ENCODE data around the gene WDR4.
"Not testable (repeated sequence)": the region's sequence is repeated elsewhere in the genome, so short reads cannot be mapped to it uniquely, and the experiment has no call there.

WDR4 gene, protein sequence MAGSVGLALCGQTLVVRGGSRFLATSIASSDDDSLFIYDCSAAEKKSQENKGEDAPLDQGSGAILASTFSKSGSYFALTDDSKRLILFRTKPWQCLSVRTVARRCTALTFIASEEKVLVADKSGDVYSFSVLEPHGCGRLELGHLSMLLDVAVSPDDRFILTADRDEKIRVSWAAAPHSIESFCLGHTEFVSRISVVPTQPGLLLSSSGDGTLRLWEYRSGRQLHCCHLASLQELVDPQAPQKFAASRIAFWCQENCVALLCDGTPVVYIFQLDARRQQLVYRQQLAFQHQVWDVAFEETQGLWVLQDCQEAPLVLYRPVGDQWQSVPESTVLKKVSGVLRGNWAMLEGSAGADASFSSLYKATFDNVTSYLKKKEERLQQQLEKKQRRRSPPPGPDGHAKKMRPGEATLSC

DNA sequence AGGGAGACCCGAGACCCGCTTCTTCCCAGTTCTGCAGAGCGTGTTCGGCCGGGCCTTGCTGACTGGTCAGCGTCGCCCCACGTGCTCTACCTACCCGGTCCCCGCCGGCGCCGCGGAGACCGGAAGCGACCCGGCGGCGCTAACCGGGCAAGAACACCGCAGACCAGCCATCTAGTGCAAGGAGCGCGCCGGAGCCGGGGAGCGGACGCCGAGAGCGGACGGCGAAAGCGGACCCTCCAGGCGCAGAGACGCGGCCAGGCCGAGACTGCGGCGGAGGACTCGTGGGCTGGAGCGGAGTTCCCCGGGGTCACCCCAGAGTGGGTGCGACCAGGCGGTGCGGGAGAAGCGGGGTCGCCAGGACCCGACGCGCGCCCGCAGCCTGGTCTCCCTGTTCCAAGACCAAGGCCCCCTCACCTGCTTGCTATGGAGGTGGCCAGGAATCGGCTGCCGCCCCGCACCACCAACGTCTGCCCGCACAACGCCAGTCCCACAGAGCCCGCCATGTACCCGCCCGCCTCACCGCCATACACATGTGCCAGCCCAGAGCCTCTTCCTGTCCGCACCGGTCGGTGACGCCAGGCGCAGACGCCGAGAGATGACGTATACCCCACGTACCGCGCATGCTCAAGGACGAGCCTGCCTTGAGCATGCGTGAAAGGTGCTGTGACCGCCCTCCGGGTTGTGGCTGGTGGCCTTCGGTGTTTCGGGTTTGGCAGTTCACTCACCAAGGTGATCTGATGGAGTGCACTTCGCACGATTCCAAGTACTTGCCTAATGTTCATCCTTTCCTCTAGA lies at the start of gene WDR4:
Gene WDR4, minus strand, starts transcription at position 547 of the 795 bp plus-strand sequence. Its CDS starts 44 bp downstream, at position 503.
- in situ Hi-C loops (cut with MboI; ENCODE audit: low sequenced_read_pairs): no loop called here

DNA sequence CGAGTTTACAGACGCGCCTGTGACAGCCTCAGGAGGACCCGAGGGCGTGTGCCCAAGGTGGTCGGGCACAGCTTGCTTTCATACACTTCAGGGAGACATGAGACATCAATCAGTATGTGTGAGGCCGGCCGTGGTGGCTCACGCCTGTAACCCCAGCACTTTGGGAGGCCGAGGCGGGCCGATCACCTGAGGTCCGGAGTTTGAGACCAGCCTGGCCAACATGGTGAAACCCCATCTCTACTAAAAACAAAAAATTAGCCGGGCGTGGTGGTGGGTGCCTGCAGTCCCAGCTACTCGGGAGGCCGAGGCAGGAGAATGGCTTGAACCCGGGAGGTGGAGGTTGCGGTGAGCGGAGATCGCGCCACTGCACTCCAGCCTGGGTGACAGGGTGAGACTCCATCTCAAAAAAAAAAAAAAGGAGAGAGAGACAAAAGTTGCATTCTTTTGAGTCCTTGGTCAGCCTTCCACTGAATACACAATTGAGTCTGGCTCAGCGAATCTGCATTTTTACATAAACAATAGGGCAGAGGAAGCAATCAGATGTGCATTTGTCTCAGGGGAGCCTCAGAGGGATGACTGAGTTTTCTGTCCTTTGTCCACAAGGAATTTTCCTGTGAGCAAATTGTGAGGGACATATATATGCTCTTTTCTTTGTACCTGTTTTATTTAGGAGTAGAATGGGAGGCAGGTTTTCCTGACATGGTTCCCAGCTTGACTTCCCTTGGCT lies 48.3 kb upstream of the WDR4 start:
- in situ Hi-C loops (cut with MboI; ENCODE audit: low sequenced_read_pairs): not testable (repeated sequence)

DNA sequence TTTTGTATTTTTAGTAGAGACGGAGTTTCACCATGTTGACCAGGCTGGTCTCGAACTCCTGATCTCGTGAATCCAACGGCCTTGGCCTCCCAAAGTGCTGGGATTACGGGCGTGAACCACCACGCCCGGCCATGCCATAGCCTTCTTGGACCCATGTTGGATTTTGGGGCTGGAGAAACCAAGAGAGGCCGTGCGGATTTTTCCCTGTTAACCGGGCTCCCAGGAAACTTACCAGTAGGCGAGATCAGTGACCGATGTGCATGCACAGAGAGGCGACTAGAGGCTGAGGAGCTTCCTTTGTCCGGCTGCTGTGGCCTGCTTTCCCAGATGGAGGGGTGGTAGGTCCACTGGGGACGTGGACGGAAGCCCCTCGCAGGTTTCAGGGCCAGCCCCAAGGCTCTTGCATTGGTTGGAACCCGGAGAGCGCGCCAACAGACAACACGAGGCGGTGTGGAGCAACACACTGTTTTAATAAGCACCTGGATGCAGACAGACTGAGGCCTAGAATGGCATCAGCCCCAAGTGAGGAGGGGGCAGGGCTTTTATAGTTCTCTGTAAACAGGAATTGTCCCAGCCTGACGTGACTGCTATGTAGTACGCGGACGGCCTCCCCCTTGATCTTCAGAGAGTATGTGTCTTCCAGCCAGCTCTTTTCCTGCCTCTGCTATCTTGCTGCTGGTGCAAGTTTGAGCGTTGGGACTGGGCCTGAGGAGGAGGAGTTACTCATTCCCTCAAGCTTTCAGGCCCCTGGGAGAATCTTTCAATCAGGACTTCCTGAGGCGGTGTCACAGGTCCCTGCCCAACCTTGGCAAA lies 46.0 kb upstream of the WDR4 start, which contains the start of gene ERVH48-1:
Gene ERVH48-1, minus strand, starts transcription at position 517 of the 813 bp plus-strand sequence. CDS start 6,624 bp downstream, outside the sequence.
- in situ Hi-C loops (cut with MboI; ENCODE audit: low sequenced_read_pairs): no loop called here

DNA sequence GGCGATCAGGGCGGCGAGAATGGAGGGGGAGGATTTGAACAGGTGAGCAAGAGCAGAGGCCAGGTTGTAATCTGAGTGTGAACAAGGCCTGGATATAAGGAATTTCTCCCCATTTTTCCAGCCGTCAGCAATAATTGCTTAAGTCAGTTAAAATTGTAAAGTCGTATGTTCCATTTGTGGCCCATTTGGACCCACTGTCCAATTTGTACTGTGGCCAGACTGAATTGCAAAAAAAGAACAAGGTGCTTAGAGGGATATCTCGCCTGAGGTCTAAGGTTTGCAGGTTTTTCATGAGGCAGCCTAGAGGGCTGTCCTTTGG lies 45.1 kb upstream of the WDR4 start:
- in situ Hi-C loops (cut with MboI; ENCODE audit: low sequenced_read_pairs): no loop called here

DNA sequence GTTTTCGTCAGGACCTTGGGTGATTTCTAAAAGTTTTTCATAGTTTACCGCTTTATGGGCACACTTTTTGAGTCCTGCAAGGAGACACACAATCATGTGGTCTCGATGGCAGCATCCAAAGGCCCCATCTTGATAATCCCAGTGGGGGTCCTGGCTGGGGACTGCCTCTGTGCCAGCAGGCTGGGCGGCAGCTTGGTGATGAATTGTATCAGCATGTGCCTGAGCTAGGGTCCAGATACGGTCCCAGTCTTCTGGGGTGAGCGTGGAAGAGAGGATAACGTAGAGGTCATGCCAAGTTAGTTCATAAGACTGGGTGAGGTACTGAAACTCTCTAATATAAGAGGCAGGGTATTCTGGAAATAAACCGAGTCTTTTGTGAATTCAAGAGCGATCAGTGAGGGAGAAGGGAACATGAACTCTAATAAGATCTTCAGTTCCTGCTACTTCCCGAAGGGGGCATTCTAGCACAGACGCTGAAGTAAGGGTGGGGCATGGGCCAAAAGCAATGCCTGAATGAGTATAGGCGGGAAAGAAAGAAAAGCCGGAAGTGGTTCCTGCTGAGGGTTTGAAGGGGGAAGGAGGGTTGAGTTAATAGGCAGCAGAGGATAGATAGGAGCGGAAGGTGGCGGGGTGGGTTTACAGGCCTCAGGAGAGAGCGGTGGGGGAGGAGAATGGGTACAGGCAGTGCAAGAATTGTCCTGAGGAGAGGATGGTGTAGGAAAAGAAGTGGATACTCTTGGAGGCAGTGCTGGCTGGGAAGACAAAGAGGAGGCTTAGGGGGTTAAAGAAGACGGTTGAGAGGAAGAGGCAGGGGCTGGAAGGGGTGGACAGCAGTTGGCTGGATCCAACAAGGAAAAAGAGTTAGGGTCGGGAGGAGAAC lies 44.5 kb upstream of the WDR4 start:
- in situ Hi-C loops (cut with MboI; ENCODE audit: low sequenced_read_pairs): no loop called here

DNA sequence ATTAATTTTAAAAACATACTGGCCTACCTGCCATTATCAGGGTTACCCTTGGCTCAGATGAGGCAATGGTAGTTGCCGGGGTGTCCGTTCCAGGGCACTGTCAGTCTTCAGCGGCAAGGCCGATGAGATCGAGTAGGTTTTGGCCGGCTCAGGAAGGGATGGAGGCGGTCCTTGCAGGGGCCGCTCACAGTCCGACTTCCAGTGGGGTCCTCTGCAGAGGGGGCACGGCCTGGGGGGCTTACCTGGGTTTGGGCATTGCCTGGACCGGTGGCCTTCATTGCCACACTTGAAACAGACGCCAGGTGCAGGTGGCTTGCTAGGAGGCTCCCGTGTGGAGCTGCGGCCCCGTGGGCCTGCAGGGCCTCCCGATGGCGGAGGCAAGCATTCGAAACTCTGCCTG lies 43.6 kb upstream of the WDR4 start:
- in situ Hi-C loops (cut with MboI; ENCODE audit: low sequenced_read_pairs): no loop called here

DNA sequence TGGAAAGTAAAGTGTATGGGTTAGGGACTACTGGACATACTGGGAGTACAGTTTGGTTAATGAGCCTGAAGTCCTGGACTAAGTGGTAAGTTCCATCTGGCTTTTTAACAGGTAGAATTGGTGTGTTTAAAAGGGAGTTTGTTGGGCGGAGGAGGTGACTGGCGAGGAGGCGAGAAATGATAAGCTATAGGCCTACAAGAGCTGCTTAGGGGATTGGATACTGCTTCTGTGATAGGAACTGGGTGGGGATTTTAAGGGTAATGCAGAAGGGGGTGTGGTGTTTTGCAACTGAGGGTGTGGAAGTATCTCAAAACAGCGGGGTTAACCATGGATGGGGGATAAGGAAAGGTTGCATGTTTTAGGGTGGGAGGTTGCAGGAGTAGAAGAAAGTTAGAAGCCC lies 42.6 kb upstream of the WDR4 start:
- in situ Hi-C loops (cut with MboI; ENCODE audit: low sequenced_read_pairs): no loop called here

DNA sequence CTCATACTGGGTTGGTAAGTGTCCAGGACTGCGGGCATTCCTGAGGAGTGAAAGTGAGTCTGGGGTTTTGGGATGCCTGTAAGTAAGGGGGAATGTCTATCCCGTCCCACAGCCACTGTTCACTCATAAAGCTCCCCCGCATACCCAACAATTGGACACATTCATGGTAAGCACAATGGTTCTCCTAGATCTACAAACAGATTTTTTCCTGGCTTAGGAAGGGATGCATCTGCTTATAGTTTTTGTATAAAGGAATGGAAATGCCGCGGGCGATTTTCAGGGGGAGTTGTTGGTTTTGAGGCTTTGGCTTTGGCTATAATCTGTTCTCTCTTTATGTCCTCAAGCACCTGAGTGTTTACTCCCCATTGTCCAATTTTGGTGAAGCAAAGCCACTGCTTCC lies 39.0 kb upstream of the WDR4 start:
- in situ Hi-C loops (cut with MboI; ENCODE audit: low sequenced_read_pairs): no loop called here

DNA sequence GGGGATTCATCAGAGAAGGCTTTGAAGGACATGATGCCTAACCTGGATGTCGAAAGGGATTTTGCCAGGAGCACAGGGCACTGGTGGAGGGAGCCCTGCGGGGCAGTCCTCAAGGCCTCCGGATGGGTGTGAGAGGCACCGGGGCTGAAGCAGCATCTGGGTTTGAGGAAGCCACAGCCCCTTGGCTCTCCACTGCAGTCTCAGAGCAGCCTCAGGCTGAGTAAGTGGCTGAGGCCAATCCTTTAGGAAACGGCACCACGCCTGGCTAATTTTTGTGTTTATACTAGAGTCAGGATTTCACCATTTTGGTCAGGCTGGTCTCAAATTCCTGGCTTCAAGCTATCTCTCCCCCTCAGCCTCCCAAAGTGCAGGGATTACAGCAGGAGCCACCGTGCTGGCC lies 34.1 kb upstream of the WDR4 start:
- in situ Hi-C loops (cut with MboI; ENCODE audit: low sequenced_read_pairs): no loop called here

DNA sequence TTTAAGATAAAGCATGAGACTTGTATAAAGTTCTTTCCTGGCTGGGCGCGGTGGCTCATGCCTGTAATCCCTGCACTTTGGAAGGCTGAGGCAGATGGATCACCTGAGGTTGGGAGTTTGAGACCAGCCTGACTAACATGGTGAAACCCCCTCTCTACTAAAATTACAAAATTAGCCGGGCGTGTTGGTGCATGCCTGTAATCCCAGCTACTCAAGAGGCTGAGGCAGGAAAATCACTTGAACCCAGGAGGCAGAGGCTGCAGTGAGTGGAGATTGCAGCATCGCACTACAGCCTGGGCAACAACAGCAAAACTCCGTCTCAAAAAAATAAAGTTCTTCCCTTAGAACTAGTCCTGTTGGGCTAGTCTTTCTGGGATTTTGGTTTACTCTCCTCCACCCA lies 32.6 kb upstream of the WDR4 start:
- in situ Hi-C loops (cut with MboI; ENCODE audit: low sequenced_read_pairs): not testable (repeated sequence)

DNA sequence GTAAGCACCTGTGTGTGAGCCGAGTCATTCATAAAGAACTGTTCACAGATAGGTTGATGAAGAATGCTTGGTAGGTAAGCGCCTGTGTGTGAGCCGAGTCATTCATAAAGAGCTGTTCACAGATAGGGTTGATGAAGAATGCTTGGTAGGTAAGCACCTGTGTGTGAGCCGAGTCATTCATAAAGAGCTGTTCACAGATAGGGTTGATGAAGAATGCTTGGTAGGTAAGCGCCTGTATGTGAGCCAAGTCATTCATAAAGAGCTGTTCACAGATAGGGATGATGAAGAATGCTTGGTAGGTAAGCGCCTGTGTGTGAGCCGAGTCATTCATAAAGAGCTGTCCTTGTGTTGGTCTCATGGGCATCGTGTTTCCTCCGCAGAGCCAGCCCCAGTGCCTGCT lies 29.1 kb upstream of the WDR4 start:
- in situ Hi-C loops (cut with MboI; ENCODE audit: low sequenced_read_pairs): not testable (repeated sequence)

DNA sequence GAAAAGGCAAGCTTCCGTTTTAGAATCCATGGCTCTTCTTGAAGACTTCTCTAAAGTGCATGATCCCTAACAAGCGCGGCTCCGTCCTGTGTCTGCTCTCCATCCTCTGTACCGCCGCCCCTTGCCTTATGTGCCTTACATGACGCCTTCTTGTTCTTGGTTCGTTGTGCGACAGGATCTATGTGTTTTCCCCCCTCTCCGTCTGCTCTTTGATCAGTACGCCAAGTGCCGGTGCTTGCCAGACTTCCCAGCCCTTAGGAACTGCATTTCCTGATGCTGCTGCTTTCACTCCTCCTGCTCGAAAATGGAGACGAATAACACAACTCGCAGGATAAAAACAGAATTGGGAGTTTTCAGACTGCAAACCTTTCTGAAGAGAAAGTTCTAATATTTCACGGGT lies 26.9 kb upstream of the WDR4 start:
- in situ Hi-C loops (cut with MboI; ENCODE audit: low sequenced_read_pairs): no loop called here

DNA sequence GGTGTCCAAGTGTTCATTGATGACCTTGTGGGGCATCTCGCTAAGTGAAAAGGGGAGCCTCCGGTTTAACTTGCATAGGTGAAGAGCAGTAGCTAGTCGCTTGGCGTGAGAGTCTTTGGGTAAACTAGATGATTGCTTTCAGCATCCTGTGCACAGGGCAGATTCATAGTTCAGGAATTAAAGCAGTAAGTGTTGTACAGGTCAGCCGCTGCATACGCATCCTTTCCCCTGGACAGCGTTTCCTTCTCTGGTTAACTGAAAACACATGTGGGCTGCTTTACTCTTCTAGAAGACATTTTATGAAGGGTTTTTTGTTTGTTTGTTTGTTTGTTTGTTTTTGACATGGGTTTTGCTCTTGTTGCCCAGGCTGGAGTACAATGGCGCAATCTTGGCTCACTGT lies 25.9 kb upstream of the WDR4 start:
- in situ Hi-C loops (cut with MboI; ENCODE audit: low sequenced_read_pairs): no loop called here

DNA sequence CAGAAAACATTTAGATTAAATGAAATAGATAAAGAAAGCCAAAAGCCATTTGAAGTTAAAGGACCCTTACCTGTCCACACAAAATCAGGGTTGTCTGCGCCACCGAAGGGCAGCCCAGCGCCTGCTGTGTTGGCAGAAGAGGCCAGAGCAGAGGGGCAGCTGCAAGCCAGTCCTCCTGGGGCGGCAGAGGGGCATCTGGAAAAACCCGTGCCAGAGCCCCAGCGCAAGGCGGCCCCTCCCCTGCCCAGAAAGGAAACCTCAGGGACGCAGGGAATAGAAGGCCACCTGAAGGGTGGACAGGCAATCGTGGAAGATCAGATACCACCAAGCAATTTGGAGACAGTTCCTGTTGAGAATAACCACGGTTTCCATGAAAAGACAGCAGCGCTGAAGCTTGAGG lies 24.5 kb upstream of the WDR4 start:
- in situ Hi-C loops (cut with MboI; ENCODE audit: low sequenced_read_pairs): no loop called here

DNA sequence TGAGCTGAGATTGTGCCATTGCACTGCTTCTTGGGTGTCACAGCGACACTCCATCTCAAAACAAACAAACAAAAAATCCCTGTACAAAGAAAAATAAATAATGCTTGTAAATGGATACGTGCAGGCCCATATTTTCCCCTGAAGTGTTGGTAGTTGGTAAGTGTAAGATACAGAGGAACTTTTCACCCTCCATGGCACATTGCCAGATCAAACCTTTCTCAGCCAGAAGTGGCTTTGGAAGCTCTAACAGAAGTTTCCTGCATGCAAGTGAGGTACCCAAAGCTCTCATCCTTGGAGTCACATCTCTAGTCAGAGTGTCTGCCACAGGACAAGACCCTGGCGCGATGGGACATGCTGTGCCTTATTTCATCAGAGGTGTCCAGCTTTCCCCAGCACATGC lies 21.1 kb upstream of the WDR4 start:
- in situ Hi-C loops (cut with MboI; ENCODE audit: low sequenced_read_pairs): no loop called here

DNA sequence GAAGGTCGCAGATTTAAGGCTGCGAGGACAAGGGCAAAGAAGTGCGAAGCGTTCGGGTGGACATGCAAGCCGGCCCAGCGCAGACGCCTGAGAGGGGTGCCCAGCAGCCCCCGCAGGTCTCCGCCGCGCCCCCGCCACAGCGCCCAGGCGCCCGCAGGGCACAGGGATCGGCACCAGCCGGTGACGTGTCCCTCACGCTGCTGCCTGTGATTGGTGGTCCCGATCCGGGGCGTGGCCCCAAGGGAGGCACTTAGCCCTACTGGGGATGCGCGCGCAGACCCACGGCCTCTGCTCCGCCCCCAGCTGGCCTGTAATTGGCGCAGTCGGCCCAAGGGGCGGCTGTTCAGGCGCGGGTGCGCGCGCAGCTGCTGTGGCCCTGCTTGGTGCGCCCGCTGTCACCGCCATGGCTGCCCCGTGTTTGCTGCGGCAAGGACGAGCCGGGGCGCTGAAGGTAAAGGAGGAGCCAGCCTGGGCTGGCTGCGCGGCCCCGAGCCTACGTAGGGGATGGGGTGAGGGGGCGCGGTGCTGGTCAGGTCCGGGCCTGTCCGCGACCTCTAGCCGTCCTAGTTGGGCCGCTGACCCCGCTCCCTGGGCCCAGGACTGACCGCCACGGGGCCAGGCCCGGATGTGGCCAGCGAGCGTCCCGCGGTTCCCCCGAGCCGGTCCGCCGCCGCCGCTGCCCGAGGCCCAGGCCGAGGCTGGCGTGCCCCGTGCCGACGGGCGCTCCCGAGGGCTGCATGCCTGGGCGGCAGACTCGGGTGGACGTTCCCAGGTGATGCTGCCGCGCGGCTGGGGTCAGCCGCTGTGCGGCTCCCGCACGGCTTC lies 13.8 kb upstream of the WDR4 start, which contains the start of gene NDUFV3:
Gene NDUFV3, plus strand, starts transcription at position 379 of the 825 bp plus-strand sequence. Its CDS starts 25 bp downstream, at position 404.
- in situ Hi-C loops (cut with MboI; ENCODE audit: low sequenced_read_pairs): no loop called here

DNA sequence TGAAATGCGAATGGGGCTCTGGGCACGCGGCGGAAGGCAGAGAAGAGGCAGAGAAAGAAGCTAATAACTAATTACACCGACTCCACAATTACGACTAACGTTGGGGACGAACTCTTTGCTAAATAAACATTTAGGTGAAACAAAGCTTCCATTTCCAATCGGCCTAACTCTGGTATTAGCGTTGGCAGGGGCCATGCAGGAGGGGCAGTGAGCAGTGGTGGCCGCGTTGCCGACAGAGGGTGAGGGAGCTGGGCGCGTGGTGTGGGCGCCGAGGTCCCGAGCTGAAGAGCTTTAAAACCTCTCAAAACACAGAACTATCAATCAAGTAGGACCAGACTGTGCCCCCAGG lies 13.2 kb upstream of the WDR4 start:
- in situ Hi-C loops (cut with MboI; ENCODE audit: low sequenced_read_pairs): no loop called here

DNA sequence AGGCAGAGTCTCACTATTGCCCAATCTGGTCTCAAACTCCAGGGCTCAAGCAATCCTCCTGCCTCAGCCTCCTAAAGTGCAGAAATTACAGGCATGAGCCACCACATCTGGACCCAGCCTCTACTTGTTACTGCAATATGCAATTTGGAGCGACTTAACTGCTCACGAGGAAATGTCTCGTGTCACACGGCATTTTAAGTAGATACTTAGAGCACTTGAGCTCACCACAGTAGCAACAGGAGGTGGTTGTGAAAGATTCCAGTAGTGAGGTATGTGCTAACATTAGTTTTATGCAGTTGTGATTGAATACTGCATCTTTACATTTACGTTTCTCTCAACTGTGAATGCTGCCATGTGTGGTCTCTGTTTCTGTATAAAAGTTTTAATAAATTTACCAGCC lies 8.0 kb upstream of the WDR4 start:
- in situ Hi-C loops (cut with MboI; ENCODE audit: low sequenced_read_pairs): no loop called here

DNA sequence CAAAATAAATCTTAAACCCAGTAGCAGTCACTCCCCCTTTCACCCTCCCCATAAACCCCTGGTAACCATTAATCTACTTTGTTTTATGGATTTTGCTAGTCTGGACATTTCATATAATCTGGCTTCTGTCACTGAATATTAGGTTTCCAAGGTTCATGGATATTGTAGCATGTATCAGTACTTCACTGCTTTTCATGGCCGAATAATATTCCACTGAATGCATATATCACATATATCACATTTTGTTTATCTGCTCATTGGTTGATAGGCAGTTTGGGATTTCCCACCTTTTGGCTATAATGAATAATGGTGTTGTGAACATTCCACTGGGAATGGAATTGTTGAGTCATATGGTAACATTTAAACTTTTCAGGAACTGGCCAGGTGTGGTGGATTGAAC lies 4.6 kb upstream of the WDR4 start:
- in situ Hi-C loops (cut with MboI; ENCODE audit: low sequenced_read_pairs): no loop called here

Measured in HL-60/S4 treated with retinoic acid at 250 ng/mL for 4 days and 3 days (cell line).